Activated naive CD8-positive, alpha-beta T cell treated with anti-CD3 and anti-CD28 coated beads, Interleukin-2, amount 50 U/mL, for 24 hours (primary cell): ENCODE data around the gene KLK10.

ENCODE experiments used
- ATAC-seq: fragments of 150-1000 bp; cut with Tn5 transposase; one replicate; pipeline ENCODE4 v1.10.0; 2021
- DNase-seq: peaks from one replicate; pipeline ENCODE4 v3.0.0; 2021
- H3K27ac Mint-ChIP-seq: one replicate; pipeline ENCODE4 v1.8.0; 2021; ENCODE audit warnings: mild to moderate bottlenecking, mixed read lengths
- H3K27me3 Mint-ChIP-seq: one replicate; pipeline ENCODE4 v1.8.0; 2021; ENCODE audit warnings: mixed read lengths
- H3K36me3 Mint-ChIP-seq: one replicate; pipeline ENCODE4 v1.8.0; 2021; ENCODE audit warnings: low read depth, mixed read lengths
- H3K4me1 Mint-ChIP-seq: one replicate; pipeline ENCODE4 v1.8.0; 2021; ENCODE audit warnings: mixed read lengths
- H3K4me3 Mint-ChIP-seq: one replicate; pipeline ENCODE4 v1.8.0; 2021; ENCODE audit warnings: mild to moderate bottlenecking, moderate library complexity, mixed read lengths
- H3K9me3 Mint-ChIP-seq: one replicate; pipeline ENCODE4 v1.8.0; 2021; ENCODE audit warnings: mixed read lengths

Gene KLK10

GRCh38 chr19:51031880-51032225, 12.3 kb upstream of the KLK10 start:
- H3K4me3 Mint-ChIP-seq: no peak overlapping the region
- H3K9me3 Mint-ChIP-seq: no peaks in the 10 kb centered on the region
- no peak overlapping the region for H3K27ac Mint-ChIP-seq
- H3K4me1 Mint-ChIP-seq: no peaks in the 10 kb centered on the region
- peaks cover 27% of the 10 kb centered on the region for H3K27me3 Mint-ChIP-seq
- no peaks in the 10 kb centered on the region for H3K36me3 Mint-ChIP-seq
- no peak for ATAC-seq
- no peak for DNase-seq

DNA sequence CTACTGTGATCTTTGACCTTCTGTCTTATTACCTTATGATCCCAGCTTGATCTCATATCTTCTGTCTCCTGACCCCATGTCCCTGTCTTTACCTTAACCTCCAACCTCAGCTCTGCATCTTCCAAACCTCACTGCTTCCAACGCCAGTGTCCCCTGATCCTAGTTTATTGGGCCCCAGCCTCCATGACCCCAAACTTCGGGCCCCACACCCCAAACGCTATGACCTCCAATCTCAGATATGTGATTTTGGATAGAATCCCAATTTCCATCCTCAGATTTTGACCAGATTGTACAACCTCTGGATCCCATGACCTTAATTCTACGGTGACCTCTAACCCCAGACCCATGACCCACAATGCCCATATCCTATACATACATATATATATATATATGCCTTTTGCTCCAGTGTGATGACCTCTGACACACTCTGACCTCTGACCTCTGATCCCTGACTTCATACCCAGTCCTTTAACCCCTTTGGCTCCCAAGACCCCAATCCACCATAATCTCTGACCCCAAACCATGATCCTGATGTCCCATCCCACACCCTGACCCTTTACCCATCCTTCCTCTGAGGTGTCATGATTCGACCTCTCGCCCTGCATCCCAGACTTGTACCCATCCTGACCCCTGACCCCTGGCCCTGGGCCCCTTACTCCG, 11.8 kb upstream of the KLK10 start:
- H3K4me1 Mint-ChIP-seq: no peaks in the 10 kb centered on the region
- H3K9me3 Mint-ChIP-seq: no peaks in the 10 kb centered on the region
- DNase-seq: no peak
- no peak overlapping the region for H3K27ac Mint-ChIP-seq
- peaks cover 30% of the 10 kb centered on the region for H3K27me3 Mint-ChIP-seq
- H3K4me3 Mint-ChIP-seq: no peak overlapping the region
- no peaks in the 10 kb centered on the region for H3K36me3 Mint-ChIP-seq
- ATAC-seq: no peak

DNA sequence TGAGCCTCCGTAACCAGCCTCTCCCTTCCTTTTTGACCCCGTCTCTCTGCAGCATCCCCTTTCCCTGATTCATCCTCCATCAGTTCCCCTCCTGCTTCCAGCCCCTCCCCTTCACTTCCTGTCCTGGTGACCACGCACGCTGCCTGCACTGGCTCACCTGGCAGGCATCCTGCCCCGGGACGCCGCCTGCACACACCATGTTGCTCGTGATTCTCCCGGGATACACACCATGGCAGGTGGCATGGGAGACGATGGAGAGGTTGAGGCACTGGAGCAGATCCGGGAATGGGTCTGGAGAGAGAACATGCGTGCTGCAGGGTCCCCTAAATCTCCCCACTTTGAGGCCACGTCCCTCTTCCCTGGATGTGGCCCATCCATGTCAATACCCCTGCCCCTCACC, 11.1 kb upstream of the KLK10 start:
- H3K36me3 Mint-ChIP-seq: no peaks in the 10 kb centered on the region
- ATAC-seq: no peak
- H3K27ac Mint-ChIP-seq: no peak overlapping the region

DNA sequence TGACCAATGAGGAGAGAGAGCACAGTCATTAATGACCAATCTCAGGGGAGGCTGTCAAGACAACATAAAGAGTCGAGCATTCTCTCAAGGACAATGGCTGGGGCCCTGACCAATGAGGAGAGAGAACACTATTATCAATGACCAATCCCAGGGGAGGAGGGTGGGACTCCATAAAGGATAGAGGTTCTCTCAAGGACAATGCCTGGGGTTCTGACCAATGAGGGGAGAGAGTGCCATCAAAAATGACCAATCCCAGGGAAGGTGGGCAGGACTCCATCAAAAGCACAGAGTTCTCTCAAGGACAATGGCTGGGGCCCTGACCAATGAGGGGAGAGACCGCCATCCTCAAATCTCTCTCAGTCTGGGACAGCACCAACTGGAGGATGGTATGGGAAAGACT, 10.2 kb upstream of the KLK10 start:
- H3K27ac Mint-ChIP-seq: no peak overlapping the region
- DNase-seq (no peak), ATAC-seq (no peak)
- no peaks in the 10 kb centered on the region for H3K4me1 Mint-ChIP-seq
- no peak overlapping the region for H3K4me3 Mint-ChIP-seq
- no peaks in the 10 kb centered on the region for H3K36me3 Mint-ChIP-seq
- H3K27me3 Mint-ChIP-seq: peaks cover 33% of the 10 kb centered on the region
- no peaks in the 10 kb centered on the region for H3K9me3 Mint-ChIP-seq

More for the DNA sequence above, 11.1 kb upstream of the KLK10 start:
- no peak for DNase-seq
- Mint-ChIP-seq H3K4me1 (no peaks in the 10 kb centered on the region), H3K27me3 (peaks cover 30% of the 10 kb centered on the region), H3K9me3 (no peaks in the 10 kb centered on the region), H3K4me3 (no peak overlapping the region)

DNA sequence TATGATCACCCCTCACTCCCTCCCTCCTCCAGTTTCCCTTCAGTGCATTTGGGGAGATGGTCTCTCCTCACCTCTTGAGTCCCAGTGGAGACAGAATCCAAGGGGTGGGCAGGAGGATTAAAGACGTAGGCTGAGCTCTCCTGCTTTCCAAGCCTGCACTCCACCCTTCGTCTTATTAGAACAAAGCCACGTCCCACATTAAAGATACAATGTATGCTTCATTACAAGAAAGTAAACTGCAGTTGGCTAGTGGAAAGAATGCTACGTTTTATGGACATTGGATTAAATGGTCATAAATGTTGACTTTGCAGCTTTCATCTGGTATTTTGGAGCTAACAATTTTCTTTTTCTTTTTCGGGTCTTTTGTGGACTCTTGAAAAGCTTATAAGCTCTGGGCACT, 8.4 kb upstream of the KLK10 start:
- no peak for ATAC-seq
- Mint-ChIP-seq H3K4me1 (no peaks in the 10 kb centered on the region), H3K27ac (no peak overlapping the region), H3K4me3 (no peak overlapping the region), H3K27me3 (peaks cover 35% of the 10 kb centered on the region), H3K9me3 (no peaks in the 10 kb centered on the region), H3K36me3 (no peaks in the 10 kb centered on the region)
- no peak for DNase-seq

- no peaks in the 10 kb centered on the region for H3K36me3 Mint-ChIP-seq
- H3K4me3 Mint-ChIP-seq: no peak overlapping the region
- ATAC-seq: no peak
- no peaks in the 10 kb centered on the region for H3K4me1 Mint-ChIP-seq
- peaks cover 41% of the 10 kb centered on the region for H3K27me3 Mint-ChIP-seq
- no peak for DNase-seq
- H3K27ac Mint-ChIP-seq: no peak overlapping the region
- no peaks in the 10 kb centered on the region for H3K9me3 Mint-ChIP-seq
Measured at GRCh38 chr19:51027126-51027806, 7.8 kb upstream of the KLK10 start.

GRCh38 chr19:51026554-51026831, 7.0 kb upstream of the KLK10 start, which contains the start of gene KLK11:
Gene KLK11 (minus strand): TSS chr19:51026616. CDS start chr19:51025631, 985 bp downstream.
- Mint-ChIP-seq H3K4me1 (no peaks in the 10 kb centered on the region), H3K4me3 (no peak within 1 kb of the TSS), H3K27me3 (peaks cover 42% of the 10 kb centered on the region), H3K36me3 (no peaks in the 10 kb centered on the region), H3K27ac (no peak within 1 kb of the TSS), H3K9me3 (no peaks in the 10 kb centered on the region)
- no peak for DNase-seq
- ATAC-seq: no peak

GRCh38 chr19:51025809-51026553, 6.5 kb upstream of the KLK10 start:
- no peaks in the 10 kb centered on the region for H3K9me3 Mint-ChIP-seq
- DNase-seq: no peak
- no peaks in the 10 kb centered on the region for H3K36me3 Mint-ChIP-seq
- H3K4me1 Mint-ChIP-seq: no peaks in the 10 kb centered on the region
- no peak overlapping the region for H3K27ac Mint-ChIP-seq
- no peak for ATAC-seq
- H3K27me3 Mint-ChIP-seq: peaks cover 39% of the 10 kb centered on the region
- H3K4me3 Mint-ChIP-seq: no peak overlapping the region

DNA sequence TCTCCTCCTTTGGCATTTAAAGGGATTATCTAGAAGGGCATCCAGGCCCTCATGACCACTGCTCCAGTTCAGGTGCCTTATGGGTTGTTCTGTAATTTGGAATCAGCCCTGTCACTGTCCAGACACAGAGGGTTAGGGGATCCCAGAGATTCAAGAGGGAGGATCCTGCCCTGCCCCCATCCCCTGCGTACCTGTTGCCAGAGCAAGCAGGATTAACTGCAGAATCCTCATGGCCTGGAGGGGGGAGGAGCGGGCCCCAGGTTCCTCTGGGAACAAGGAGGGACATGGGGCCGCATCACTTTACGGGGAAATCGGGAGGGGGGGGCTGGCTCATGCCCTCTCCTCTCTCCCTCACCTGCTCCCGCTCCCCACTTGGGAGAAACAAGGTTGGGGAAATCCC, 5.9 kb upstream of the KLK10 start:
- H3K27ac Mint-ChIP-seq: no peak overlapping the region
- ATAC-seq: no peak
- DNase-seq: no peak
- peaks cover 39% of the 10 kb centered on the region for H3K27me3 Mint-ChIP-seq
- no peak overlapping the region for H3K4me3 Mint-ChIP-seq
- no peaks in the 10 kb centered on the region for H3K36me3 Mint-ChIP-seq
- no peaks in the 10 kb centered on the region for H3K4me1 Mint-ChIP-seq
- no peaks in the 10 kb centered on the region for H3K9me3 Mint-ChIP-seq

- ATAC-seq (no peak), DNase-seq (no peak)
- Mint-ChIP-seq H3K4me3 (no peak overlapping the region), H3K27me3 (peaks cover 44% of the 10 kb centered on the region), H3K9me3 (no peaks in the 10 kb centered on the region), H3K36me3 (no peaks in the 10 kb centered on the region), H3K4me1 (peaks cover 1% of the 10 kb centered on the region), H3K27ac (no peak overlapping the region)
Measured at GRCh38 chr19:51024924-51025323, 5.4 kb upstream of the KLK10 start.

- Mint-ChIP-seq H3K4me3 (no peak overlapping the region), H3K9me3 (no peaks in the 10 kb centered on the region), H3K36me3 (no peaks in the 10 kb centered on the region), H3K27me3 (peaks cover 46% of the 10 kb centered on the region), H3K4me1 (peaks cover 4% of the 10 kb centered on the region), H3K27ac (no peak overlapping the region)
- DNase-seq (no peak), ATAC-seq (no peak)
Measured at GRCh38 chr19:51023946-51024345, 4.4 kb upstream of the KLK10 start.

DNA sequence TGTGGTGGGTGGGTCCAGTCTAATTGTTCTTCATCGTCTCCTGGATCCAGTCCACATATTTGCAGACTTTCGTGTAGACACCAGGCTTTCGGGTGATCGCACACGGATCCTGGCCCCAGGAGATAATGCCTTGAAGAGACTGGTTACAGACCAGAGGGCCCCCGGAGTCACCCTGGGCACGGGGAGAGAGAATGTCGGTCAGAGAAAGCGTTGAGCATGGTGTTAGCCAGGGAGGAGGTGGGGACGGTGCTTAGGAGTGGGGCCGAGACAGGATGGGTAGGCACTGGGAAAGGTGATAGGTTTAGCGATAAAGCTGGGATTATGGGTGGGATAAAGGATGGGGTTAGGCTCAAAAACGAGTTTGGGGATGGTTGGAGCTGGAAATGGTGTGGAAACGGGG, 3.0 kb upstream of the KLK10 start:
- ATAC-seq: no peak
- Mint-ChIP-seq H3K36me3 (no peaks in the 10 kb centered on the region), H3K4me3 (no peak overlapping the region), H3K9me3 (no peaks in the 10 kb centered on the region), H3K27ac (no peak overlapping the region), H3K27me3 (peaks cover 58% of the 10 kb centered on the region), H3K4me1 (peaks cover 9% of the 10 kb centered on the region)
- no peak for DNase-seq

- ATAC-seq: no peak
- DNase-seq: no peak
- peaks cover 16% of the 10 kb centered on the region for H3K4me1 Mint-ChIP-seq
- no peak overlapping the region for H3K27ac Mint-ChIP-seq
- H3K36me3 Mint-ChIP-seq: no peaks in the 10 kb centered on the region
- H3K27me3 Mint-ChIP-seq: peaks cover 63% of the 10 kb centered on the region
- H3K4me3 Mint-ChIP-seq: no peak overlapping the region
- no peaks in the 10 kb centered on the region for H3K9me3 Mint-ChIP-seq
Measured at GRCh38 chr19:51020988-51021651, 1.6 kb upstream of the KLK10 start.

DNA sequence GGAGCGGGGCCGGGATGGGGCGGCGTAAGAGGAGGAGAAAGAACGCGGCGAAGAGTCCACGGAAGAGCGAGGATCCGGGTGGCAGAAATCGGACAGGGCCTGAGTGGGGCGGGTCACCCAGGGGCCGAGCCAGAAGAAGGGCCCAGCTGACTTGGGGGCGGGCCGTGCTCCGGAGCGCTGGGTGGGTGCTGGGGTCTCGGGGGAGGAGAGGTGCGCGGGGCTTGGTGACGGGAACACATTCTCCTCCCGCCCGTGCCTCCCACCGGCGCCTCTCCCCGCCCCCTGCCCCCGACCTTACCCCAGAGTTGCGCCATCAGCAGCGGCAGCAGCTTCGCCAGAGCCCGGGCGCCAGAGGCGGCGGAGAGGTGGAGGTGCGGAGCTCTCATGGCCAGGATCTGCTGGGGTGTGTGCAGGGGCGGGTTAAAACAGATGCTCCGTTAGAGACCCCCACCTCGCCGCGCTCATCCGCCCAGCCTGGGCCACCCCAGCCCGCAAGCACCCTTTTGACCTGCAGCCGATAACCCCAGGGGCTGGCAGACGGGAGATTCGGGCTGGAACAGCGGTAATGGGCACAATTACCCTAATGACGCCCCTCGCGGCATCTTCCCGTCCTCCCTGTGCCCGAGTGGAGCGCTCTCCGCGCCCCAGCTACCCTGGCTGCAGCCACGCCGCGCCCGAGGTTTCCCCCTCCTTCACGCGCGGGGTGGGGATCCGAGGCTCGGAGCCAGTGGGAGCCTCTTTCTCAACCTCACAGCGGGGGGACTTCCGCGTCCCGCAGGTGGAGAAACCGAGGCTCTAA, 565 bp downstream of the KLK10 start:
- Mint-ChIP-seq H3K36me3 (no peaks in the 10 kb centered on the region), H3K27me3 (peaks cover 73% of the 10 kb centered on the region), H3K27ac (no peak overlapping the region), H3K9me3 (no peaks in the 10 kb centered on the region), H3K4me3 (peak overlapping the region; percentile 29), H3K4me1 (peaks cover 16% of the 10 kb centered on the region)
- DNase-seq: no peak
- no peak for ATAC-seq
